Articular chondrocyte of knee joint (primary cell): ENCODE data around the gene SLC5A11. TPM values are rescaled to one million over a fixed set of nuclear protein-coding genes. Genes with fewer than 3 reads are reported as not detected.

Experiments
- total RNA-seq: library from RNA; depleted of rRNA; stranded (reverse); fragments of >200 nt; gene quantifications from 2 replicates; pipeline ENCODE4 v1.2.3, GENCODE V29; 2012

SLC5A11 gene, protein sequence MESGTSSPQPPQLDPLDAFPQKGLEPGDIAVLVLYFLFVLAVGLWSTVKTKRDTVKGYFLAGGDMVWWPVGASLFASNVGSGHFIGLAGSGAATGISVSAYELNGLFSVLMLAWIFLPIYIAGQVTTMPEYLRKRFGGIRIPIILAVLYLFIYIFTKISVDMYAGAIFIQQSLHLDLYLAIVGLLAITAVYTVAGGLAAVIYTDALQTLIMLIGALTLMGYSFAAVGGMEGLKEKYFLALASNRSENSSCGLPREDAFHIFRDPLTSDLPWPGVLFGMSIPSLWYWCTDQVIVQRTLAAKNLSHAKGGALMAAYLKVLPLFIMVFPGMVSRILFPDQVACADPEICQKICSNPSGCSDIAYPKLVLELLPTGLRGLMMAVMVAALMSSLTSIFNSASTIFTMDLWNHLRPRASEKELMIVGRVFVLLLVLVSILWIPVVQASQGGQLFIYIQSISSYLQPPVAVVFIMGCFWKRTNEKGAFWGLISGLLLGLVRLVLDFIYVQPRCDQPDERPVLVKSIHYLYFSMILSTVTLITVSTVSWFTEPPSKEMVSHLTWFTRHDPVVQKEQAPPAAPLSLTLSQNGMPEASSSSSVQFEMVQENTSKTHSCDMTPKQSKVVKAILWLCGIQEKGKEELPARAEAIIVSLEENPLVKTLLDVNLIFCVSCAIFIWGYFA
- not detected in 2 replicates for total RNA-seq

GRCh38 chr16:24845726-24846547 lies at the start of gene SLC5A11:
Gene SLC5A11, plus strand, starts transcription at chr16:24845963. Its CDS starts 12,681 bp downstream, at chr16:24858644.

Other genes with a start within 250 kb of the SLC5A11 start
- gene TNRC6A, start 116.3 kb upstream of the SLC5A11 start, total RNA-seq: 49.1 and 54.9 TPM in 2 replicates
- 52.0 and 52.2 TPM in 2 replicates for gene ARHGAP17, start 169.4 kb downstream of the SLC5A11 start, total RNA-seq